GM19468 (cell line): ENCODE measurements around the gene CDC42SE2.
"Not testable (repeated sequence)": the region's sequence is repeated elsewhere in the genome, so short reads cannot be mapped to it uniquely, and the experiment has no call there.

Source experiments
- ATAC-seq: cut with Tn5 transposase; IDR thresholded peaks from one replicate; pipeline ENCODE4 v1.9.1; 2021; ENCODE audit warnings: mild to moderate bottlenecking, moderate library complexity, moderate number of reproducible peaks; ENCODE audit not compliant: unreplicated experiment; ENCODE audit errors: extremely low read depth

The CDC42SE2 gene

GRCh38 chr5:131312235-131312772, 48.5 kb downstream of the CDC42SE2 start:
- not testable (repeated sequence) for ATAC-seq

GRCh38 chr5:131316026-131316425, 52.2 kb downstream of the CDC42SE2 start:
- ATAC-seq = no peak

- no peak for ATAC-seq
Observed at GRCh38 chr5:131316822-131317221, 53.0 kb downstream of the CDC42SE2 start.

- no peak for ATAC-seq
Observed at GRCh38 chr5:131318455-131318854, 54.6 kb downstream of the CDC42SE2 start.

GRCh38 chr5:131321066-131321465, 57.2 kb downstream of the CDC42SE2 start:
- no peak for ATAC-seq

GRCh38 chr5:131322926-131323325, 59.1 kb downstream of the CDC42SE2 start:
- no peak for ATAC-seq

GRCh38 chr5:131323378-131323777, 59.5 kb downstream of the CDC42SE2 start:
- no peak for ATAC-seq

- ATAC-seq = no peak
Observed at GRCh38 chr5:131324303-131324702, 60.5 kb downstream of the CDC42SE2 start.

GRCh38 chr5:131328536-131329285, 64.9 kb downstream of the CDC42SE2 start:
- ATAC-seq = no peak

- no peak for ATAC-seq
Observed at GRCh38 chr5:131329286-131329560, 65.4 kb downstream of the CDC42SE2 start.

- no peak for ATAC-seq
Observed at GRCh38 chr5:131330031-131330430, 66.2 kb downstream of the CDC42SE2 start.

- not testable (repeated sequence) for ATAC-seq
Observed at GRCh38 chr5:131335756-131336155, 71.9 kb downstream of the CDC42SE2 start.

GRCh38 chr5:131336801-131337200, 72.9 kb downstream of the CDC42SE2 start:
- ATAC-seq = not testable (repeated sequence)

- not testable (repeated sequence) for ATAC-seq
Observed at GRCh38 chr5:131337240-131338050, 73.6 kb downstream of the CDC42SE2 start.

GRCh38 chr5:131338051-131338453, 74.2 kb downstream of the CDC42SE2 start:
- ATAC-seq = no peak

GRCh38 chr5:131344288-131344687, 80.4 kb downstream of the CDC42SE2 start:
- not testable (repeated sequence) for ATAC-seq

- ATAC-seq = not testable (repeated sequence)
Observed at GRCh38 chr5:131346204-131346603, 82.4 kb downstream of the CDC42SE2 start.

- ATAC-seq = no peak
Observed at GRCh38 chr5:131353991-131354390, 90.1 kb downstream of the CDC42SE2 start.

GRCh38 chr5:131355971-131356528, 92.2 kb downstream of the CDC42SE2 start:
- no peak for ATAC-seq

GRCh38 chr5:131356619-131357018, 92.8 kb downstream of the CDC42SE2 start:
- no peak for ATAC-seq
